ENCODE measurements around the gene SBK3. TPM values are rescaled to one million over a fixed set of nuclear protein-coding genes. Genes with fewer than 3 reads are reported as not detected.

SBK3 gene
- total RNA-seq, 2 experiments from 2014 or later: not detected

DNA sequence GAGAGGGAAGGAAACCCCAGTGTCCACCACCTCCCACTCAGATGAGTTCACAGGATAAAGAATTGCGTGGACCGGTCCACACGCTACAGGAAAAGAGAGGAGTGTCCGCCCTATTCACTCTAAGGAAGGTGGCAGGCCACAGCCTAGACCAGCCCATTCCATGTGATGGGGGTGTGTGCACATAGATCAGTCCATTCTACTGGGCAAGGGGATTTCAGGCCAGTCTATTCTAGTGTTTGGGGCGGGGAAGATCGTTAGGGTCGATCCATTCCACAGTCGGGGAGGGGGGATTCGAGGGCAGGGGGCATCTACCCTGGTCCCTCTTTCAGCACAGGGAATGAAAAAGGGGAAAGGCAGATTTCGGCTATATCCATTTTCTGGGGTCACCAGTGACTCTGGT, 46.2 kb upstream of the SBK3 start:
- intact Hi-C loops (cut with DNase I, micrococcal nuclease): no loop called here
- Histone ChIP-seq H3K9me3 (ENCODE audit: control insufficient read depth in 1 of 2, insufficient read depth in 1 of 2, low read length in 2 of 2) (no peaks in the 10 kb centered on the region), H3K4me3 (ENCODE audit: low read length) (no peak overlapping the region), H3K27me3 (ENCODE audit: control insufficient read depth in 1 of 2, insufficient read depth in 2 of 2, low read length in 2 of 2) (no peaks in the 10 kb centered on the region), H3K36me3 (ENCODE audit: insufficient read depth, low read length) (peaks cover 27% of the 10 kb centered on the region), H3K27ac (ENCODE audit: low read depth in 1 of 2, low read length in 2 of 2) (no peak overlapping the region), H3K4me1 (ENCODE audit: insufficient read depth, low read length) (peaks cover 18% of the 10 kb centered on the region)
- ChIA-PET POLR2A (no interaction called here), CTCF (no interaction called here)
- H3K27ac Mint-ChIP-seq: no peak overlapping the region
- H3K4me3 Mint-ChIP-seq: no peak overlapping the region
- H3K27me3 Mint-ChIP-seq: no peaks in the 10 kb centered on the region
- H3K36me3 Mint-ChIP-seq (ENCODE audit: low read depth): peaks cover 25% of the 10 kb centered on the region
- peaks cover 24% of the 10 kb centered on the region for H3K4me1 Mint-ChIP-seq (ENCODE audit: low read depth)
- DNase-seq: peak in 1 of 14 experiments; percentile 2
- no peaks in the 10 kb centered on the region for H3K9me3 Mint-ChIP-seq
- TF ChIP-seq, protein P1, sequence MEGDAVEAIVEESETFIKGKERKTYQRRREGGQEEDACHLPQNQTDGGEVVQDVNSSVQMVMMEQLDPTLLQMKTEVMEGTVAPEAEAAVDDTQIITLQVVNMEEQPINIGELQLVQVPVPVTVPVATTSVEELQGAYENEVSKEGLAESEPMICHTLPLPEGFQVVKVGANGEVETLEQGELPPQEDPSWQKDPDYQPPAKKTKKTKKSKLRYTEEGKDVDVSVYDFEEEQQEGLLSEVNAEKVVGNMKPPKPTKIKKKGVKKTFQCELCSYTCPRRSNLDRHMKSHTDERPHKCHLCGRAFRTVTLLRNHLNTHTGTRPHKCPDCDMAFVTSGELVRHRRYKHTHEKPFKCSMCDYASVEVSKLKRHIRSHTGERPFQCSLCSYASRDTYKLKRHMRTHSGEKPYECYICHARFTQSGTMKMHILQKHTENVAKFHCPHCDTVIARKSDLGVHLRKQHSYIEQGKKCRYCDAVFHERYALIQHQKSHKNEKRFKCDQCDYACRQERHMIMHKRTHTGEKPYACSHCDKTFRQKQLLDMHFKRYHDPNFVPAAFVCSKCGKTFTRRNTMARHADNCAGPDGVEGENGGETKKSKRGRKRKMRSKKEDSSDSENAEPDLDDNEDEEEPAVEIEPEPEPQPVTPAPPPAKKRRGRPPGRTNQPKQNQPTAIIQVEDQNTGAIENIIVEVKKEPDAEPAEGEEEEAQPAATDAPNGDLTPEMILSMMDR (IDR thresholded peaks at IDR 0.05): no peak
- no peak for ATAC-seq (ENCODE audit: poor library complexity)

GRCh38 chr19:55590617-55591016, 45.3 kb upstream of the SBK3 start:
- H3K4me3 ChIP-seq (ENCODE audit: low read length): no peak overlapping the region
- DNase-seq (no peak), ATAC-seq (ENCODE audit: poor library complexity) (no peak)
- peaks cover 16% of the 10 kb centered on the region for H3K36me3 Mint-ChIP-seq (ENCODE audit: low read depth)
- no peaks in the 10 kb centered on the region for H3K9me3 ChIP-seq (ENCODE audit: control insufficient read depth in 1 of 2, insufficient read depth in 1 of 2, low read length in 2 of 2)
- ChIA-PET POLR2A (no interaction called here), CTCF (no interaction called here)
- peaks cover 33% of the 10 kb centered on the region for H3K4me1 Mint-ChIP-seq (ENCODE audit: low read depth)
- no peak overlapping the region for H3K27ac ChIP-seq (ENCODE audit: low read depth in 1 of 2, low read length in 2 of 2)
- H3K27ac Mint-ChIP-seq: no peak overlapping the region
- no peak overlapping the region for H3K4me3 Mint-ChIP-seq
- H3K9me3 Mint-ChIP-seq: no peaks in the 10 kb centered on the region
- H3K36me3 ChIP-seq (ENCODE audit: insufficient read depth, low read length): peaks cover 19% of the 10 kb centered on the region
- H3K27me3 ChIP-seq (ENCODE audit: control insufficient read depth in 1 of 2, insufficient read depth in 2 of 2, low read length in 2 of 2): no peaks in the 10 kb centered on the region
- H3K4me1 ChIP-seq (ENCODE audit: insufficient read depth, low read length): peaks cover 28% of the 10 kb centered on the region
- H3K27me3 Mint-ChIP-seq: no peaks in the 10 kb centered on the region
- intact Hi-C loops (cut with DNase I, micrococcal nuclease): no loop called here
- TF ChIP-seq, protein P1 (IDR thresholded peaks at IDR 0.05): no peak

GRCh38 chr19:55590109-55590508, 44.8 kb upstream of the SBK3 start:
- Mint-ChIP-seq H3K36me3 (ENCODE audit: low read depth) (peaks cover 10% of the 10 kb centered on the region), H3K27me3 (no peaks in the 10 kb centered on the region), H3K9me3 (no peaks in the 10 kb centered on the region), H3K27ac (no peak overlapping the region), H3K4me3 (no peak overlapping the region), H3K4me1 (ENCODE audit: low read depth) (peaks cover 38% of the 10 kb centered on the region)
- H3K9me3 ChIP-seq (ENCODE audit: control insufficient read depth in 1 of 2, insufficient read depth in 1 of 2, low read length in 2 of 2): no peaks in the 10 kb centered on the region
- no peaks in the 10 kb centered on the region for H3K27me3 ChIP-seq (ENCODE audit: control insufficient read depth in 1 of 2, insufficient read depth in 2 of 2, low read length in 2 of 2)
- no peak for ATAC-seq (ENCODE audit: poor library complexity)
- CTCF ChIA-PET: no interaction called here
- H3K4me3 ChIP-seq (ENCODE audit: low read length): no peak overlapping the region
- no peak for DNase-seq
- intact Hi-C loops (cut with DNase I, micrococcal nuclease): no loop called here
- TF ChIP-seq, protein P1 (IDR thresholded peaks at IDR 0.05): no peak
- POLR2A ChIA-PET: no interaction called here
- H3K27ac ChIP-seq (ENCODE audit: low read depth in 1 of 2, low read length in 2 of 2): no peak overlapping the region
- peaks cover 14% of the 10 kb centered on the region for H3K36me3 ChIP-seq (ENCODE audit: insufficient read depth, low read length)
- H3K4me1 ChIP-seq (ENCODE audit: insufficient read depth, low read length): peaks cover 29% of the 10 kb centered on the region

All from CD4-positive, alpha-beta T cell (primary cell).